COLO829 (cell line): ENCODE data around the gene NRIP2.
"Not testable (repeated sequence)": the region's sequence is repeated elsewhere in the genome, so short reads cannot be mapped to it uniquely, and the experiment has no call there.

Source experiments
- DNase-seq: peaks from one replicate; pipeline ENCODE4 v3.0.0; 2012; ENCODE audit warnings: low spot score

The NRIP2 gene, protein sequence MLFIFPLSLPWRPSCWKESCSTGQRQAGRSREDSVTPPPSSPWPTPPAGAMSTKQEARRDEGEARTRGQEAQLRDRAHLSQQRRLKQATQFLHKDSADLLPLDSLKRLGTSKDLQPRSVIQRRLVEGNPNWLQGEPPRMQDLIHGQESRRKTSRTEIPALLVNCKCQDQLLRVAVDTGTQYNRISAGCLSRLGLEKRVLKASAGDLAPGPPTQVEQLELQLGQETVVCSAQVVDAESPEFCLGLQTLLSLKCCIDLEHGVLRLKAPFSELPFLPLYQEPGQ

DNA sequence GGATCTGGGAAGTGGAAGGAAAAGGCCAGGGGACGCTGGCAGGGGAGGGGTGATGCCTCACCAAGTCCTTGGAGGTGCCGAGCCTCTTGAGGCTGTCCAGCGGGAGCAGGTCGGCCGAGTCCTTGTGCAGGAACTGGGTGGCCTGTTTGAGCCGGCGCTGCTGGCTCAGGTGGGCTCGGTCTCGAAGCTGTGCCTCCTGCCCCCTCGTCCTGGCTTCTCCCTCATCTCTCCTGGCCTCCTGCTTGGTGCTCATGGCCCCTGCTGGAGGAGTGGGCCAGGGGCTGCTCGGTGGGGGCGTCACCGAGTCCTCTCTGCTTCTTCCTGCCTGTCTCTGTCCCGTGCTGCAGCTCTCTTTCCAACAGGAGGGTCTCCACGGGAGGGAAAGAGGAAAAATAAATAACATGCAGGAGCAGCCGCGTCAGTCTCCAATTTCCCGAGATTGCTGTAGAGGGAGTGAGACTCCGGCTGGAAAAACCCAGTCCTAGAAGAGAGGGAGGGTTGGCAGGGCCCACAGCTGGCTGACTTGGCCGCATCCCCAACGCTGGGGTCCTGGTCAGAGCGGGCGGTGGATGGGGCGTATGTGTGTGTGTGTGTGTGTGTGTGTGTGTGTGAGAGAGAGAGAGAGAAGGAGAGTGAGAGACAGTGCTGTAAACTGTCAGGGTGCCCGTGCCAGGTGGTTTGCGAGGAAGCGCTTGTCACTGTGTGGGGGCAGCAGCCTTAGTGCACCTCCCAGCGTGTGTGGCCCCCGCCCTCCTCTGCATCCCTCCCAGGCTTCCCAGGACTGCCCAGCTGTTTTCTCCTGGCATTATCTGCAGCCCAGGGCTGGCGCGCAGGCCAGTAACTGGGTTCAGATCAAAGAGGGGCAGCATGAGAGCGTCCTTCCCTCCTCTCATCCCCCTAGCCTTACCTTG, at the start of gene NRIP2:
TSS of gene NRIP2 (minus strand) at position 455 of the 911 bp plus-strand sequence. CDS start at position 403, 52 bp downstream.
- no peak for DNase-seq

DNA sequence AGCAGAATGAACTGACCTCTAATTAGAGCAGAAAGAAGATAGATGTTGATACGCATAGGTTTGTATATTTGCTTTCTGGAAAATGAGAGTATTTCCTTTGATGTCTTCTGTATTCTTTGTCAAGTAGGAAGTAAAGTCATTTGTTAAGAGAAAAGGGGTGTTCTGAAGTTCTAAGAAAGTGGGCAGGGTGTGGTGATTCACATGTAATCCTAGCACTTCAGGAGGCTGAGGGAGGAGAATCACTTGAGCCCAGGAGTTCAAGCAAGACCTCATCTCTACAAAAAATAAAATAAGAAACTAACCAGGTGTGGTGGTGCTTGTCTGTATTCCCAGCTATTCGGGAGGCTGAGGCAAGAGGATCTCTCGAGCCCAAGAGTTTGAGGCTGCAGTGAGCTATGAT, 45.0 kb upstream of the NRIP2 start:
- no peak for DNase-seq

DNA sequence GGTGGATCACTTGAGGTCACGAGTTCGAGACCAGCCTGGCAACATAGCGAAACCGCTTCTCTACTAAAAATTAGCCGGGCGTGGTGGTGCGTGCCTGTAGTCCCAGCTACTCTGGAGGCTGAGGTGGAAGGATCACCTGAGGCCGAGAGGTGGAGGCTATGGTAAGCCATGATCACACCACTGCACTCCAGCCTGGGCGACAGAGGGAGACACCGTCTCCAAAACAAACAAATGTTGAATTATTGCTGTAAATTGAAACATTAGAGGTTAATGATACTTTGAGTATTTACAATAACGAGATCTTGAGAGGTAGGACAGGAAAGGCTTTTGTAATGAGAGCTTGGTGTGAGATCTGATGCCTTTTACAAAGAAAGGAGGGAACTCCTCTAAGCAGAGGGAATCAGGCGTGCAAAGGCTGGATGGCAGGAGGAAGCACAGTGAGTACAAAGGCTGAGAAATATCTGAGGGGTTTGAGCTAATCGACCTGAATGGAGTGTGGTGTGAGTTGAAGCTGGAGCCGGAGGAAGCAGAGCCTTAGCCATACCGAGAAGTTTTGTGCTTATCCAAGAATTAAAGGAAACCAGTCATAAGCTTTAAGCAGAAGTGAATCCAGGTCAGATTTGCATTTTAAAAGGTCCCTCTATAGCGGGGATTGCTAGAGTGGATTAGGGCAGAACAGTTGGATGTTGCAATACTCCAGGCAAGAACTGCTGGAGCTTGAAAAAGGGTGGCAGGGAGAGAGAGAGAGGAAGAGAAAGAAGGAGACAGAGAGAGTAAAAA, 43.3 kb upstream of the NRIP2 start:
- DNase-seq = no peak

DNA sequence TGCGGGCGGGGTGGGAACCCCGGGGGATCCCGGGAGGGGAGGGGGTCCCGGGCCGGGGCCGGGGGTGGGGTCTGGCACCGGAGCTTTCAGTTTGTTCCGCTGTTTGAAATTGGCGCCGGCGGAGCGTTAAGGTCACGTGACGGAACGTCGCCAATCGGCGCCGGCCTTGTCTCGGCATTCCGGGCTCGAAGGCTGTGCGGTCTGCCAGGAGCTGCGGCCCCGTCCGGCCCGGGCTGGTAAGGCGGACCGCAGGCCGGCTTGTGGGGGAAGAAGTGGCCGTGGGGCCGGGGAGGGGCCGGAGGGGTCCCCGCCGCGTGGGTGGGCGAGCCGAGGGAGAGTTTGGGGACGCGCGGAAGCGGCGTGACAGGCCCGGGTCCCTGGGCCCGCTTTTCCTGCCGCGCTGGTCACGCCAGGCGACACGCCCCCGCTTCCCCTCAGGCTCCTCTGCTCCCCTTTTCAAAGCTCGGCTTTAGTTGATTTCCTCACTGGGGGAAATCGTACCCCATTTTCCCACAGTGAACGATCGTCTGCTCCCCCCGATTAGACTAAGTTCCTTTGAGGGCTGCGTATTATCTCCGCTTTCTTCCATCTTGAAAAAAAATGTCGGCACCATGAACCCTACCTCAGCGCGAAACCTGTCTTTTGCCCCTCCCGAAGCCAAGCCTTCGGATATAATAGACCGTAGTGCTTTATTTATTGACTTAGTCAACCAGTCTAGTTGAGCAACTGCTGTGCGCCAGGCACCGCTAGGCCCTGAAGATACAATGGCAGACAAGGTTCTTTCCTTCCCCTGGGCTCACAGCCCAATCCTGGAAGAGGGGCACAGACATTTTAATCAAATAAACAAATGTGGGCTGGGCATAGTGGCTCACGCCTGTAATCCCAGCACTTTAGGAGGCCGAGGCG, 42.5 kb upstream of the NRIP2 start, which contains the start of the genes FOXM1 and RHNO1:
TSS of gene FOXM1 (minus strand) at position 128 of the 906 bp plus-strand sequence. CDS start 2,696 bp downstream, outside the sequence.
TSS of gene RHNO1 (plus strand) at position 177 of the 906 bp plus-strand sequence. CDS start 8,144 bp downstream, outside the sequence.
- DNase-seq = peak; percentile 95

DNA sequence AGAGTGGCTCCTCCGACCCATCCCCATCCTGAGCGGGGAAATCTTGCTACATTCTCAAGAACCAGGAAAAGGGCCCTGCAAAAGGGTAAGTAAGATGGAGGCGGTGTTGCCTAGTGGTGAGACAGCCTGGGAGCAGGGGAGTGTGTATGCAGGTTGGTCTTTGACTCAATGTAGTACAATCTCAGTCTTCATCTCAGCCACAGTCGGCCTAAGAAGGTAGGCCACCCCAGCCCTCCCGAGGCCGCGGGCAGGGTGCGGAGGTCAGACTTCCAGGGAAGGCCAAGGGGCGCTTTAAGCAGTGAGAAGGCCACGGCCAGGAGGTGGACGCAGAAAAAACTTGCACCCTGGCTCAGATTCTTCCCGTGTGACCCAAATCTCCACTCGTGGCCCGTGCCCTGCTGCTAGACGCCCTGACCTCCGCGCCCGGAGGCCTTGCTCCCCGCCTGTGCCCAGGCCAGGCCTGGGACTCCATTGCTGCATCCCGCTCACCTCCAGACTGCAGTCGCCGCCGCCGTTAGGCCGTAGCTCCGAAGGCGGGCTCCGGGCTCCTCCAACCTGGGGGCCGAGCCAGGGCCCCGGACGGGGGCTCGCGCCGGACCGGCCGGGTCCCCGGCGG, 41.7 kb upstream of the NRIP2 start:
- DNase-seq = no peak

DNA sequence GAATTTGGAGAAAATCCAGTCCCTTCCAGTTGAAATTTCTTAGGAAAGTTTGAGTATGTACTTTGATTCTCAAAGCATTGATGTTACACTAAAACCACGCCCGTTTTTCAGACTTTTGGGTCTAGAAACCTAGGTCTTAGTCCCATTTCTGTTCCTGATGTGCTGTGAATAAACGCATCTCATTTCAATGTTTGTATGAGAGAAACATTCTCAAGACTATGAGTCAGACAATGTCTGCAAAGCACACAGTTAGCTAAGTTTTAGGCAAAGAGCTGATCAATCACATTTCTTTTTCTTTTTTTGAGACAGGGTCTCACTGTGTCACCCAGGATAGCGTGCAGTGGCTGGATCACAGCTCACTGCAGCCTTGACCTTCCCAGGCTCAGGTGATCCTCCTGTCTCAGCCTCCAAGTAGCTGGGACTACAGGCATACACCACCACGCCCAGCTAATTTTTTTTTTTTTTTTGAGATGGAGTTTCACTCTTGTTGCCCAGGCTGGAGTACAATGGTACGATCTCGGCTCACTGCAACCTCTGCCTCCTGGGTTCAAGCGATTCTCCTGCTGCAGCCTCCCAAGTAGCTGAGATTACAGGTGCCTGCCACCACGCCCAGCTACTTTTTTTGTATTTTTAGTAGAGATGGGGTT, 34.3 kb upstream of the NRIP2 start:
- DNase-seq = not testable (repeated sequence)

DNA sequence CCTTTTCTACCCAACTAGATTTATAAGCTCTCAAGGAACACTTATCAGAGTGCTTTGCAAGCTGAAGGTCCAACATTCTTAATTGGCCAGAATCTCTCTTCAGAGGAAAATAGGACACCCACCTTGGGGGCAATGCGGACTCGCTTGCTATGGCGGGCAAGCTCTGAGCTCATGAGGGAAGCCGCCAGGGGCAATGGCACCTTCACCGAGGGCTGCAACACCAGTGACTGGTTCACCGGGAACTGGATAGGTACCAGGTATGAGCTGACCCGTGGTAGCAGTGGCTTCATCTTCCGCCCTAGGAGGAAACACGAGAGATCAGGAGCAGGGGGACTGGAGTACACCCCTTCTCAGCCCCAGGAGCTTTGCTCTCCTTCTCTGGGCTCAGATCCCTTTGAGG, 29.4 kb upstream of the NRIP2 start:
- DNase-seq = no peak

DNA sequence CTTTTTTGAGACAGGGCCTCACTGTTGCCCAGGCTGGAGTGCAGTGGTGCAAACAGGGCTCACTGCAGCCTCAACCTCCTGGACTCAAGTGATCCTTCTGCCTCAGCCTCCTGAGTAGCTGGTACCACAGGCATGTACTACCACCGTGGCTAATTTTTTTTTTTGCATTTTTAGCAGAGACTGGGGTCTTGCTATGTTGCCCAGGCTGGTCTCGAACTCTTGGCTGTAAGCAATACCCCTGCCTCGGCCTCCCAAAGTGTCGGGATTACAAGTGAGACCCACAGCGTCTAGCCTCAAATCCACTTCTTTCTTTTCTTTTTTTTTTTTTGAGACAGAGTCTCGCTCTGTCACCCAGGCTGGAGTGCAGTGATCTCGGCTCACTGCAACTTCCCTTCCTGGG, 28.6 kb upstream of the NRIP2 start:
- DNase-seq = not testable (repeated sequence)

DNA sequence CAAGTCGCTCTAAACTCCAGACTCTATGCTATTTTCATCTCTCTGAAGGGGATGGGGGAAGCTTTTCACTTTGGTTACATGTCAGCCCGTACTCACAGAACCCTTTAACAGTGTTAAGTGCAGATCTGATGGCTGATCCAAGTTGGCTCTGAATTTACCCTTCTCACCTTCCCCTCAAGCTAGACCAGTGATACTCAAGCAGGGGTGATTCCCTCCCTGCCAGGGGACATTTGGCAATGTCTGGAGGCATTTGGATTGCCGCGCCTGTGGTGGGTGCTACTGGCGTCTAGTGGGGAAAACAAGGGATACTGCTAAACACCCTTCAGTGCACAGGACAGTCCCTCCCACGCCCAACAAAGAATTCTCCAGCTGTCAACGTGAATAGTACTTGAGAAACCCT, 28.0 kb upstream of the NRIP2 start:
- DNase-seq = no peak

DNA sequence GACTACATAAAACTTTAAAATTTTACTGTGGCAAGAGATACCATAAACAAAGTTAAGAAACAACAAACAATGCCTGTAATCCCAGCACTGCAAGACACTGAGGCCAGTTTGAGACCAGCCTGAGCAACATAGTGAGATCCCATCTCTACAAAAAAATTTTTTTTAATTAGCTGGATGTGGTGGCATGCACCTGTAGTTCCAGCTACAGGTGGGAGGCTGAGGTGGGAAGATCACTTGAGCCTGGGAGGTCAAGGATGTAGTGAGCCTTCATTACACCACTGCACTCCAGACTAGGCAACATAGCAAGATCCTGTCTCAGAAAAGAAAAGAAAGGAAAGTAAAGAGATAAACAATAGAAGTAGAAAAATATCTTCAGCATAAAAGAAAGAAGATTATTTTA, 25.3 kb upstream of the NRIP2 start:
- DNase-seq = no peak

DNA sequence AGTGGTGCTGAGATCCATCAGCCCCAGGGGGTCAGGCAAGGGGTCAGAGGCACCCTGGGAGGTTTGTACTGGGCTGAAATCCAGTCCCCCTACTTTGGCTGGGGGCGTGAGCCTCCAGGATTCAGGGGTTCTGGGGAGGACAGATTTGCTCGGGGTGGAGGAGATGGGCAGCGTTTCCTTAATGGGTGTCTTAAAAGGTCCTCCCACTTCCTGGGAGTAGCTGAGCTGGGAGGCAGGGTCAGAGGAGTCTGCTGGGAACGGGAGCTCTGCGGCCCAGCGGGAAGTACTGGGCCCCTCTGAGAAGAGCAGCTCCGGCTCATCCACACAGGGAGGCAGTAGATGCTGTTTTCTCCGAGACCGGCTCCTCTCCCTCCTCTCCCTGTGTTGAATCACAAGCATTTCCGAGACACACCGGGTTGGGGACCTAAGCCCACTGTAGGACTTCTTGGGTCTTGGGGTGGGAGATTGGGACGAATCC, 24.1 kb upstream of the NRIP2 start:
- no peak for DNase-seq

DNA sequence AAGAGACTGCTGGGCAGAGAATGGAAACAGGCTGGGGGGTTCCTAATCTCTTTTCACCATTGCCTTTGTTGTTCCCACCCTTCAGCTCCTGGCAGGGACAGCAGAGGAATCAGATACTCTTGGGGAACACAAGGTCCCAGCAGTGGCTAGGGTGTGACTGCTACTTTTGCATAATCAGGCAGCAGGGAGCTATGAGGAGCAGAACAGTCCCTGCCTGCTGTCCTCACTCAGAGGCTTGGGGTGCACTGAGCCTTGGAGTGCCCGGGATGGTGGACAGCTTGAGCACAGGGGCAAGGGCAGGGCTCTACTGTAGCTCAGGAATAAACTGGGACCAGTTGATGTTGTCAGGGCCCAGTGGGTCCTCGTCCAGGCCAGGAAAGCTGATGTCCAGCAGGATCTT, 23.5 kb upstream of the NRIP2 start:
- DNase-seq = no peak

DNA sequence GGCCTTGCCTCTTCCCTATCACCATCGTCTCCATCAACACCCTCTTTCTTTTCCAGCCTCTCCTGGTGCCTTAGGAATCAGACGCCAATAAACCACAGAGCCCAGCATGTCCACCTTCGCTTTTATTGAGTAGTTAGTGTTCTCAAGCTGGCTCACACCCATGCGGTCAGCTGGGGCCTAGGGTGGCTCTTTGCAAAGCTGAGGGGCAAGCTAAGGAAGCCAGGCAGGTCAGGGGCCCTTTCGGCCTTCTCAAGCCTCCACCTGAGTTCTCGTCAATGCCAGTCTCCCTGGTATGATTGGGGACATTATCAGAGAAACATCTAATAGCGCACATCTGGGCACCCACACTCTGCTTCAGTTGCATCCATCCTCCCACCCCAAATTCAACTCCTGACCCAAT, 22.7 kb upstream of the NRIP2 start:
- no peak for DNase-seq

DNA sequence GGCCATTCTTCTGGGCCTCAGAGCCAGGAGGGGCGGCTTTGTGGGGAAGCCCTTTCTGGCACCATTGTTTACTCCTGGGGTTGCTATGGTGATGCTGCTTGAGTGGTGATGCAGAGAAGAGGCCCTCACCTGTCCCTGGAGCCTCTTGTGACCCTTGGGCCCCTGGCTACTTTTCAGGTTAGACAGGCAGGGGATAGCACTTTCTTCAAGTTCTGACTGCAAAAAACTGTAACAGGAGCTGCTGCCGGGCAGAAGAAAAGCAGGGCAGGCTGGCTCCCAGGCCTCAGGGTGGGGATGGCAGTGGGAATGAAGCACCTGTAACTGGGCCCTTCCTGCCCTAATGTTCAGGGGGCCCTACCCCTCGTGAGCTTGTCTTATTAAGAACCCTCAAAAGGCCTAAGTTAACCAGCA, 22.2 kb upstream of the NRIP2 start, which contains the start of gene TEX52:
TSS of gene TEX52 (minus strand) at position 19 of the 411 bp plus-strand sequence. CDS start at position 6, 13 bp downstream.
- DNase-seq = no peak

DNA sequence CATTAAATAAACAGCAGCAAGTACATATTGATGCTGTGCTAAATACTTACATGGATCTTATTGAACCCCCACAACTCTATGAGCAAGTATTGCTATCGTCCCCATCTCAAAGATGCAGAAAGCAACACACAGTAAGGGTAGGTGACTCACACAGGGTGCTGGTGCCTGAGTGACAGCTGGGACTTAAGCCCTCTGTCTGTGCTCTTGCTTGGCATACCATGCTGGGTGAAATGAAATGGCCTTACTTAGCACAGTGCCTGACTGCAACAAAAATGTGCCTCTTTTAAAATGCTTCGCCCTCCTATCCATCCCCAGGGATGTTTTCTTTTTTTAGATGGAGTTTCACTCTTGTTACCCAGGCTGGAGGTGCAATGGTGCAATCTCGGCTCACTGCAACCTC, 21.2 kb upstream of the NRIP2 start:
- no peak for DNase-seq

DNA sequence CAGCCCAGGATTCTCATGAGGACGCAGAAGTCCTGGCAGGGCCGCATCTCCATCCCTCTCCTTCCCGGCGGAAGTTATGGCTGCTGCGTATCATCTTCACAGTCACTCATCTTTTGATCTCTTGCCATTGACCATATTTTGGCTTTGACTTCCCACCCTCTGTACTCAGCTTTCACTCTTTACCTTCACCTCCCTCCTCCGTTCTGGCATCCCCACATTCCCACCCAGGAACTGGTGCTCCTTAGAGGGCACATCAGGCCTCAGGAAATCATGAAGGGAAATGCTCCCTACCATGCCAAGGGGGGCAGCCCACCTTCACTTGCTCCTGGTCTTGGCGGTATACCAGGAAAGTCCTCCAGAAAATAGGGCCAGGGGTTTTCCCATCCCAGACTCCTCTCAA, 20.7 kb upstream of the NRIP2 start:
- no peak for DNase-seq

DNA sequence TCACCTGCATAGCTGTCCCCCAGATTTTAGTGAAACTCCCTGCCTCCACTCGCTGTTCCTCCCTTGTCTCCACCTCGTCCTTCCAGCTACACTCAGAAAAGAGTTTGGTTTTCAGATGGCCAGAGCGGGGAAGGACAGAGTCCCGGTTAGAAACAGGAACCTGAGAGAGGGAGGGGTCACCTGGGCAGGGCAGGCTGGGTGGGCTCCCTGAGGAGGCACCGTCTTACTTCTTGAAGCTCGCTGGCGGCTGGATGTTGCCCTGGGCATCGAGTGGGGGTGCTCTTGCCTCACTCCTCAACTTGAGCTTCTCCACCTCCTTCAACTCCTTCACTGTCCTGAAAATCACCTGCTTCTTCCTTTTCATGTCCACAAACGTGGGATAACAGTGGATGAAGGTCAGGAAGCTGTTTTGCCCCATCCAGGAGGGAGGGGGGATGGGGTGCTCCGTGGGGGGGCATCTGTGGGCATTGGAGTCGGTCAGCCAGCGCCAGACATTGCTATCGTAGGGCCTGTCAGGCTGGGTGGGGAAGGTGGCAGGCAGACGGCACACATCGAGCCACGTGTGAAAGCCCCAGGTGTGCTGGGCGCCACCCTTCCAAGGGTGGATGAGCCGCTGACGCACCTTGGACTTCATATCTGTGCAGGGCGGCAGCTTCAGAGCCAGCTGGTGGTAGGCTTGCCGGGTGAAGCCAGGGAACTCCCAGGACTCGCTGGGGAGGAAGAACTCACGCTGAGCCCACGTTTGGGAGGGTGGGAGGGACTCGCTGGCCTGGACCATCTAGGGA, 20.0 kb upstream of the NRIP2 start:
- DNase-seq = no peak

DNA sequence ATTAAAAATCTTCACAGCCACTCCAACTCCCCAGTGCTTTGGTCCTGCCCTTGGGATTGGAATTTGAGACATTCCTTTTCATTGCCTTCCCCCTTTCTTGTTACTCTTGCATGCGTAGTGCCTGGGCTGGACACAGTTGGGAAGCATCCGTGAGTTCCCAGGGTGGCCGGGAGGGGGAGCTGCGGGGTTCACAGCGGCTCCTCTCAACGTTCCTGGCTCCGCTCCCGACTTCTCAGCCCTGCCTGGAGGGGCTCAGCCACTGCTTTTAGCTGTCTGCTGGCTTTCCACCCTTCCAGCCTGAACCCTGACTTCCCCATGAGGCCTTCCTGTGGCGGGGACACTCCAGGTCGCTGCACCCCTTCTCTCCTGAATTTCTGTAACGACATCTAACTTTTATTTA, 18.8 kb upstream of the NRIP2 start:
- DNase-seq = peak; percentile 89

DNA sequence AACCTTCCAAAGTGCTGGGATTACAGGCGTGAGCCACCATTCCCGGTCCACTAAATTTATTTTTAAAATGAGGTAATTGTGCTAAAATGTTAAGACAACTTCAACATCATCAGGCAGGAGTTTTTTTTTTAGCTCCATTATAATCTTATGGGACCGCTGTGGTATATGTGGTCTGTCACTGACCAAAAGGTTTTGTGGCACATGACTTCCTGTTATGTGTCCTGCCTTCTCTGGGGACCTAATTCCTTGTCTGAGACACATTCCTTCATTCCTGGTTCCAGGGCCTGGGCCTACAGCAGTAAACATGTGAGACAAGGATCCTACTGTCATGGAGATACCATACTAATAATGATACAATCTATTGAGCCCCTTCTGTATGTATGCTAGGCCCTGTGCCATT, 17.1 kb upstream of the NRIP2 start:
- no peak for DNase-seq
